ENCODE results near the gene PARP6.

- TF ChIP-seq CTCF (IDR thresholded peaks at IDR 0.05) = no peak
- no peak for TF ChIP-seq SP1 (CRISPR knock-in tag; conservative IDR thresholded peaks at IDR 0.05)
- TF ChIP-seq ZNF396 (CRISPR knock-in tag; IDR thresholded peaks at IDR 0.05; ENCODE audit: borderline replicate concordance) = no peak
- TF ChIP-seq ZNF416 (CRISPR knock-in tag; IDR thresholded peaks at IDR 0.05) = no peak
- TF ChIP-seq ZNF532 (CRISPR knock-in tag; IDR thresholded peaks at IDR 0.05; ENCODE audit: borderline replicate concordance) = no peak
- no peak for TF ChIP-seq USF1 (CRISPR knock-in tag; IDR thresholded peaks at IDR 0.05)
- no peak for TF ChIP-seq JUN (CRISPR knock-in tag; IDR thresholded peaks at IDR 0.05)
- TF ChIP-seq ATF6 (CRISPR knock-in tag; IDR thresholded peaks at IDR 0.05) = no peak
- TF ChIP-seq NFE2L1 (CRISPR knock-in tag; IDR thresholded peaks at IDR 0.05) = no peak
- no peak for TF ChIP-seq ATF2 (CRISPR knock-in tag; IDR thresholded peaks at IDR 0.05; ENCODE audit: borderline replicate concordance, low read depth)
Measured at GRCh38 chr15:72302955-72303354, 30.6 kb upstream of the PARP6 start.
